Neuron (in vitro differentiated cells): ENCODE results near the gene ADPRS.

Experiments used
- H2AFZ ChIP-seq: one replicate; pipeline ENCODE4 v1.6.1; 2013; ENCODE audit warnings: low read depth, mild to moderate bottlenecking, inconsistent platforms, low read length, moderate library complexity
- H3K27me3 ChIP-seq: one replicate; pipeline ENCODE4 v1.6.1; 2013; ENCODE audit warnings: low read length; ENCODE audit not compliant: insufficient read depth
- H3K36me3 ChIP-seq: one replicate; pipeline ENCODE4 v1.6.1; 2013; ENCODE audit warnings: low read length; ENCODE audit not compliant: insufficient read depth
- H3K4me1 ChIP-seq: one replicate; pipeline ENCODE4 v1.6.1; 2013; ENCODE audit warnings: low read length; ENCODE audit not compliant: insufficient read depth
- H3K4me3 ChIP-seq: 2 replicates; pipeline ENCODE4 v1.5.1; 2013; ENCODE audit warnings: mild to moderate bottlenecking, low read length, moderate library complexity
- H3K9me3 ChIP-seq: one replicate; pipeline ENCODE4 v1.6.1; 2013; ENCODE audit warnings: low read length

Gene ADPRS, protein sequence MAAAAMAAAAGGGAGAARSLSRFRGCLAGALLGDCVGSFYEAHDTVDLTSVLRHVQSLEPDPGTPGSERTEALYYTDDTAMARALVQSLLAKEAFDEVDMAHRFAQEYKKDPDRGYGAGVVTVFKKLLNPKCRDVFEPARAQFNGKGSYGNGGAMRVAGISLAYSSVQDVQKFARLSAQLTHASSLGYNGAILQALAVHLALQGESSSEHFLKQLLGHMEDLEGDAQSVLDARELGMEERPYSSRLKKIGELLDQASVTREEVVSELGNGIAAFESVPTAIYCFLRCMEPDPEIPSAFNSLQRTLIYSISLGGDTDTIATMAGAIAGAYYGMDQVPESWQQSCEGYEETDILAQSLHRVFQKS

DNA sequence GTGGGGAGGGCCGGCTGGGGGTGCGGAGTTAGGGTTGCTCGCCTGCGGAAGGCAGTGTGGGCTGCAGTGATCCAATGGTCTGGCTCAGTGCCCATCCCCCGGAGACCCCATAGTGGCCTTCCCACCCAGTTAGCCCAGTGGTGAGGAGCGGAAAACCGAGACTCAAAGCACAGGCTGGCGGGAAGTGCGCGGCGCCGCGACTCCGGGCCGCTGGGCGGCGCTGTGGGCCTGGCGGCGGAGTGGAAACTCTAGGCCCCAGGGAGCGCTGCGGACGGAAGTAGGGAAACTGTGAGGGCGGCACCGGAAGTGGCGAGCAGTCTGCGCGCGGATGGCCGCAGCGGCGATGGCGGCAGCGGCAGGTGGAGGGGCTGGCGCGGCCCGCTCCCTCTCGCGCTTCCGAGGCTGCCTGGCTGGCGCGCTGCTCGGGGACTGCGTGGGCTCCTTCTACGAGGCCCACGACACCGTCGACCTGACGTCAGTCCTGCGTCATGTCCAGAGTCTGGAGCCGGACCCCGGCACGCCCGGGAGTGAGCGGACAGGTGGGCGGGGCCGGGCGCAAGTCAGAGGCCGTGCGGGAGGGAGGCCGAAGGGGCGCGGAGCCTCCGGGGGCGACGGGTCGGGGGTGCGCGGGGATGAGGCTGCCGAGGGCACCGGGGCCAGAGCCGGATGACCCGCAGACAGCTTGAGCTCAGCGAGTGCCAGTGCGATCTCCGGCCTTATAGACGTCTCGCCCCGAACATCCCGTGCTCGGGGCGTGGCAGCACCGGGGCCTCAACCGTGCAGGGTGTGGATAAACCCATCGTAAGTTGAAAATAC, at the start of gene ADPRS:
TSS of gene ADPRS (plus strand) at position 316 of the 816 bp plus-strand sequence. CDS start at position 329, 13 bp downstream.
- Histone ChIP-seq H3K27me3 (no peaks in the 10 kb centered on the region), H3K36me3 (peaks cover 35% of the 10 kb centered on the region), H2AFZ (peak within 1 kb of the TSS; percentile 69), H3K4me1 (peaks cover 24% of the 10 kb centered on the region), H3K4me3 (peak within 1 kb of the TSS; percentile 89), H3K9me3 (no peaks in the 10 kb centered on the region)

DNA sequence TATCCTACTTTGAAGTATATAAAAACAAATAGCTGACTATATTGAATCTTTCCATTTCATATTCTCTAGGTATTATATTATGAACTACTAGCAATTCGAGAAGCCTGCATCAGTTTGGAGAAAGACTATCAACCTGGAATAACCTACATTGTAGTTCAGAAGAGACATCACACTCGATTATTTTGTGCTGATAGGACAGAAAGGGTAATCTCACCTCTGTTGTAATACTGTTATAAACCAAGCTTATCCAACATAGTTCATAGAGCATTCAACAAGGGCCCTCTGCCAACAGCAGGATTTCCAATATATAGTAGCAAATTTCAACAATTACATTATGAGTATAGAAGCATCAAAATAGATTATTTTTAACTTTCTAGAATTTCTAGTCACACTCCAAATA, 48.5 kb upstream of the ADPRS start:
- Histone ChIP-seq H3K27me3 (no peaks in the 10 kb centered on the region), H3K9me3 (no peaks in the 10 kb centered on the region), H2AFZ (no peak overlapping the region), H3K36me3 (peaks cover 61% of the 10 kb centered on the region), H3K4me1 (no peaks in the 10 kb centered on the region), H3K4me3 (no peak overlapping the region)

DNA sequence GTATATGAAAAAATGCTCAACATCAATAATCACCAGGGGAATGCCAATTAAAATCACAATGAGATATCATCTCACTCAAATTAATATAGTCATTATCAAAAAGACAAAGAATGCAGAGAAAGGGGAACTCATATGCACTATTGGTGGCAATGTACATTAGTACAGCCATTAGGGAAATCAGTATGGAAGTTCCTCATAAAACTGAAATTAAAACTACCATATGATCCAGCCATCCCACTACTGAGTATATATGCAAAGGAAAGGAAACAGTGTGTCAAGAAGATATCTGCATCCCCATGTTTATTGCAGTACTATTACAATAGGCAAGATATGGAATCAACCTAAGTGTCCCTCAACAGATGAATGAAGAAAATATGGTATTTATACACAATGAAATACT, 36.9 kb upstream of the ADPRS start:
- Histone ChIP-seq H3K4me3 (no peak overlapping the region), H3K9me3 (peaks cover 3% of the 10 kb centered on the region), H3K36me3 (peaks cover 53% of the 10 kb centered on the region), H3K27me3 (no peaks in the 10 kb centered on the region), H2AFZ (no peak overlapping the region), H3K4me1 (no peaks in the 10 kb centered on the region)

DNA sequence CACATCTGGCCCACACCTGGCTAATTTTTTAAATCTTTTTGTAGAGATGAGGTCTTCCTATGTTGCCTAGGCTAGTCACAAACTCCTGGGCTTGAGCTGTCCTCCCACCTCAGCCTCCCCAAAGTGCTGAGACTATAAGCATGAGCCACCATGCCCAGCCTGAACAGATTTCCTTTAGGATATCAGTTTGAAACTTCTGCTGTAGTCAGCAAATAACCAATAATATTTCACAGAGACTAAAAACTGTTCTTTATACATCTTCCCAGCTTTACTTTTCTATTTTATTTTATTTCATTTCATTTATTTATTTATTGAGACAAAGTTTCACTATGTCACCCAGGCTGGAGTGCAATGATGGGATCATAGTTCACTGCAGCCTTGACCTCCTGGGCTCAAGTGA, 34.7 kb upstream of the ADPRS start:
- no peaks in the 10 kb centered on the region for H3K9me3 ChIP-seq
- H3K27me3 ChIP-seq: no peaks in the 10 kb centered on the region
- H3K36me3 ChIP-seq: peaks cover 42% of the 10 kb centered on the region
- H2AFZ ChIP-seq: no peak overlapping the region
- no peak overlapping the region for H3K4me3 ChIP-seq
- H3K4me1 ChIP-seq: no peaks in the 10 kb centered on the region

DNA sequence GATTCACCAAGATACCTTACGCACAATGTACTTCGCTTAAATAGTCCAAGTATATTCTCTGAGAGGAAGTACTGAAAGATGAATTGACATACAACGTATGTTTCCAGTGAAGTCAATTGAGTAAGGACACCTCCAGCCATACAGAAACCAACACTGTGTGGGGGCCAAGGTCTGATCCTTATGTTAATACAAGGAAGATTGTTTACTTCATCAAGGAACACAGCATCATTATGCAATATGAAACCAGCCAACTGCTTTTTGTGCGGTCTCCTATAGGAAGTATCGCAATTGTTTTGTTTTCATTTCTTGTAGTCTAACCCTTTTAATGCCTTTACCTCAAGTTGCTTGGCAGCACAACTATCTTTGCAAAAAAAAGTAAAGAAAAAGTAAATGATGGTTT, 33.0 kb upstream of the ADPRS start:
- H2AFZ ChIP-seq: no peak overlapping the region
- no peaks in the 10 kb centered on the region for H3K4me1 ChIP-seq
- H3K36me3 ChIP-seq: peaks cover 38% of the 10 kb centered on the region
- no peaks in the 10 kb centered on the region for H3K27me3 ChIP-seq
- H3K9me3 ChIP-seq: no peaks in the 10 kb centered on the region
- no peak overlapping the region for H3K4me3 ChIP-seq

DNA sequence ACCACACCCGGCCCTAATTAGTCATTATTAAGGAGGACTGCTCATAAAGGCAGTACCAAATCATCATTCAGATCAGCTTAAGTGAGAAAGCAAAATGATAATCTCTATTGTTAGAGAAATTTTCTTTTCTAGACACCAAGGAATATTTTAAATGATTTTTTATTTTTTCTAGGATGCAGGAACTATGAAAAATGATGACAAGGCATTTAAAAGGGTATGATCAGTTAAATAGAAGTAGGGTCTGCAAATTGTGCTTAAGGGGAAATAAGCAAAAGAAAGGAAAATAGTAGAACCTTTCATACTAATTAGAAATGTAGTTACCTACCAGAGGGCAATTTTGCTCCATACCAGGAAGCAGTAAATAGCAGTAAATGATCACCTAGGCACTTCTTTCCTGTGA, 26.4 kb upstream of the ADPRS start:
- Histone ChIP-seq H2AFZ (no peak overlapping the region), H3K27me3 (no peaks in the 10 kb centered on the region), H3K4me1 (no peaks in the 10 kb centered on the region), H3K4me3 (no peak overlapping the region), H3K36me3 (peaks cover 20% of the 10 kb centered on the region), H3K9me3 (no peaks in the 10 kb centered on the region)

DNA sequence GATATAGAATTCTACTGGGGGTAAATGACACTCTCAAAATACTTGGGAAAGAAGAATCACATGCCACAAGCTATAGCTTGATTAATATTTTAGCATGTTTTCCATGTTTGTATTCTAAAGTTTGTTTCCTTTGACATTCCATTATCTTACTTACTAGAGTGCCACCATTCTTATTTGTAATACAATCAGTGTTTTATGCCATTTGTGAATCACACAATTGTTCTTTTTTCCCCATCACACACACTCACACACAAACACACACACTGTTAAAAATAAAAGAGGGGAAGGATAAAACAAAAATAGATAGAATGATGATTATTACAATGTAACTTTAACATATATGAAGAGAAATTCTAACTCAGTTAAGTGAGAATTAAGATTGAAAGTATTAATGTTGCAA, 20.8 kb upstream of the ADPRS start:
- no peak overlapping the region for H3K4me3 ChIP-seq
- no peak overlapping the region for H2AFZ ChIP-seq
- H3K27me3 ChIP-seq: no peaks in the 10 kb centered on the region
- no peaks in the 10 kb centered on the region for H3K4me1 ChIP-seq
- H3K36me3 ChIP-seq: peaks cover 2% of the 10 kb centered on the region
- no peaks in the 10 kb centered on the region for H3K9me3 ChIP-seq

DNA sequence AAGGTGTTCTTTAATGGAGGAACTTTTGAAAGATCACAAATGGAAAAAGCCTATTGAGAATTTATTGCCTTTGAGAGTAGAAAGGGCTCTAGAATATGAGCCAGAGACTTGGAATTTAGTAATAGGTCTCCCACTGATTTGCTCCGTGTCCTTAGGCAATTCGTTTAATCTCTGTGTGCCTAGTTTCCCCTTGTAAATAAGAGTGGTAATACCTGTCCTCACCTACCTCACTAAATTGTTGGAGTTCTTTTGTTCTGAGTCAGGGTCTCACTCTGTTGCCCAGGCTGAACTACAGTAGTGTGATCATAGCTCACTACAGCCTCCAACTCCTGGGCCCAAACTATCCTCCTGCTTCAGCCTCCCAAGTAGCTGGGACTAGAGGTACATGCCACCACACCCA, 19.8 kb upstream of the ADPRS start:
- H2AFZ ChIP-seq: no peak overlapping the region
- H3K4me1 ChIP-seq: no peaks in the 10 kb centered on the region
- peaks cover 2% of the 10 kb centered on the region for H3K36me3 ChIP-seq
- H3K4me3 ChIP-seq: no peak overlapping the region
- no peaks in the 10 kb centered on the region for H3K27me3 ChIP-seq
- H3K9me3 ChIP-seq: no peaks in the 10 kb centered on the region

DNA sequence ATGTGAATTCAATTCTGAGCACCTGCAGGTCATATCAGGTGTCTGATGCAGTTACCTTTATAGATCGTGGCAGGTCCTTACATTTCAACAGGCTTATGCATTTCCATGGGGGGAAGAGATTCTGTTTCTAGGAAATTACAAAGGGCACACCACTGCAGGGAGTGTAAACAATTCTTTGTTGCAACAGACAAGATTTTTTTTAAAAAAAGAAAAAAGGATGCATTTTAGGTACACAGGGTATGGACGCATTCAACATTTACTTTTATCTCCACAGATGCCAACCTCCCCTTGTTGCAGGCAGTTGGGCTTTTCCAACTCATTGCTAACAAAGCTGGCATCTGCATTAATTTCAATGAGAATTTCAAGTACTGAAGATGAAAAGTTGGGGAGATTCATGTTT, 18.3 kb upstream of the ADPRS start:
- H3K27me3 ChIP-seq: no peaks in the 10 kb centered on the region
- no peaks in the 10 kb centered on the region for H3K36me3 ChIP-seq
- H3K9me3 ChIP-seq: no peaks in the 10 kb centered on the region
- H3K4me1 ChIP-seq: no peaks in the 10 kb centered on the region
- H3K4me3 ChIP-seq: no peak overlapping the region
- H2AFZ ChIP-seq: no peak overlapping the region

DNA sequence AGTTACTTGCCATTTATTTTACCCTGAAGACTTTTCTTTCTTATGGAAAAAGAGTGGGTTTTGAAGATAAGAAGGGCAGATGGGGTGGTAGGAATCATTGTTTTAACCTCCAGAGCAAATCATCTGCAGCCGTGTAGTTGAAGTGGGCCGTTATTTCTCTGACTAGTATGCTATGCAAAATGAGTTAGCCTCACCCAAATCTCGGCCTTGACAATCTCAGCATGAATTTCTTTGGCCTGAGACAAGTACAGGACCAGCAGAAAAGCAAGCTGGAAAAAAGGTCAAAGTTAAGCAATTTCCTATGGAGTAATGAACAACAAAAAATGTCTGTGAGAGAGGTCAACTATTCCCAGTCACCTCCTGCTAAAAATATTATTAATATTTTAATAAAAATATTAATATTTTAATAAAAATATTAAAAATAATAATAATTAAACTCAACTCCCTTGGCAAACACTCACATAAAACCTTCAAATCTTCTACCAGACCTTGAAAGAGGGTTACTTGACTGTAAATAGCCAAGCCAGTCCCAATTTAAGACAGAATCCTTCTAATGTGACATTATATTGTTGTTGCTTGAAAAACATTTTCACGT, 11.6 kb upstream of the ADPRS start:
- Histone ChIP-seq H3K4me1 (no peaks in the 10 kb centered on the region), H2AFZ (no peak overlapping the region), H3K27me3 (no peaks in the 10 kb centered on the region), H3K4me3 (no peak overlapping the region), H3K36me3 (no peaks in the 10 kb centered on the region), H3K9me3 (no peaks in the 10 kb centered on the region)

DNA sequence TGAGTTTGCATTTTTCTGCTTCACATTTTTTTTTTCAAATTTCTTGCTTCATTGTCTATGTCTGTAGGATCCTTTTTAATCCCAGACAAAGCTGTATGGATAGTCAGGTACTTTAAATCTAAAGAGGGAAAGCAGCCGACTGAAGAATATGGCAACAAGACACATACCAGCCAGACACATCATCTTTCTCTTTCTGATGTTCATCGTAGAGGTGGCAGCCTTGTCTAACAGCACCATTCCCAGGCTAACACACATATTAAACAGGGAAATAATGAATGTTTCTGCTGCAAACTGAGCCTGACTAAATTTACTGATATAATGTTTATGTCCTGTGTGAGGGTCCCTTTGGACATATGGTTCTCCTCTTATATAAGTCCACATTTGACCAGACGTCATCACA, 8.5 kb upstream of the ADPRS start:
- Histone ChIP-seq H3K4me3 (no peak overlapping the region), H3K27me3 (no peaks in the 10 kb centered on the region), H3K9me3 (no peaks in the 10 kb centered on the region)

DNA sequence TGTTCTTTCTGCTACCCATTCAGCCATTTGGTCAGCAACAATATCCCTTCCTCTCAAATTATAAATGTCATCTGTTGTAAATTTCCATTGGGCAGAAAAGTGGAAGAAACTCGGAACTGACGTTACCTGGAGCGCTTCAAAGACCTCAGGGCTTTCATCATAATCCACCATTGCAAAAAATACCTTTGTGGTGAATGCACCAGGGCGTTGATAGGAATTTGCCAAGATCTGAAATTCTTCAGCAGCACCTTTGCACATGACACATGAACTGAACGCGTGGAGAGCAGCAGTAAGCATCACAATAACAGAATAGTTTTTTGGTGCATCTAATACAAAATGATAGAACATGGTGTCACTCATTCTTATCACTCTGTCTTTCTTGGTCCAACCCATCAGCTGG, 7.9 kb upstream of the ADPRS start:
- H3K4me3 ChIP-seq: no peak overlapping the region
- H2AFZ ChIP-seq: no peak overlapping the region
- no peaks in the 10 kb centered on the region for H3K9me3 ChIP-seq

More for the DNA sequence above, 8.5 kb upstream of the ADPRS start:
- Histone ChIP-seq H3K36me3 (no peaks in the 10 kb centered on the region), H3K4me1 (peaks cover 10% of the 10 kb centered on the region), H2AFZ (no peak overlapping the region)

DNA sequence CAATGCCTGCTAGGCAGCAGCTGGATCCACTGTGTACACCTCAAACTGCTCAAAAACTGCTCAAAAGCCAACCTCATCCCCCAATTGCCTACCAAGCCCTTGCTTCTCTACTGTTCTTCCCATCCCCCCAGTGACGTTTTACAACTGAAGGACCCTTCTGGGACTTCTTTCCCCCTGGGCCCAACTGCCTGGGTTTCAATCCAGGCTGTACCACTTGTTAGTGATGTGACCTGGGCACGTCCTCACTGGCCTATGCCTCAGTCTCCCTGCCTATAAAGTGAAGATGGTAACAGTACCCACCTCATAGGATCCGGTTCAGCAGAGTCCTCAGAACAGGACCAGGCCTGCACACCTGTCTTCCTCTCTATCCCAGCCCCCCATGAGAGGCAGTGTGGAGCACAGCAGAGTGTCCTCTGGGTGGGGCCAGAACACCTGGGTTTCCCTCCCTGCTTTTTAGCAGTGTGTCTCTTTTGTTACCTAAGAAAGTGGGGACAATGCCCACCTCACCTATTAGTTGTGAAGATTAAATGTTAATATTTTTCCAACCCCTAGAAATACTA, 6.7 kb upstream of the ADPRS start:
- Histone ChIP-seq H3K36me3 (peaks cover 4% of the 10 kb centered on the region), H2AFZ (no peak overlapping the region), H3K4me1 (peaks cover 10% of the 10 kb centered on the region)

More for the DNA sequence above, 7.9 kb upstream of the ADPRS start:
- Histone ChIP-seq H3K27me3 (no peaks in the 10 kb centered on the region), H3K36me3 (peaks cover under 1% of the 10 kb centered on the region), H3K4me1 (peaks cover 10% of the 10 kb centered on the region)

More for the DNA sequence above, 6.7 kb upstream of the ADPRS start:
- Histone ChIP-seq H3K9me3 (no peaks in the 10 kb centered on the region), H3K4me3 (no peak overlapping the region), H3K27me3 (no peaks in the 10 kb centered on the region)
